VCaP (cell line): ENCODE measurements around the gene NPY5R.

ENCODE experiments used
- H3K27ac ChIP-seq: fragments of 450-650 bp; 2 replicates; pipeline ENCODE4 v1.5.1; 2017
- TF ChIP-seq, protein P1 (sequence below): fragments of 450-650 bp; conservative IDR thresholded peaks from 2 replicates; pipeline ENCODE4 v1.5.1; 2017; ENCODE audit warnings: mild to moderate bottlenecking, moderate library complexity

Gene NPY5R

DNA sequence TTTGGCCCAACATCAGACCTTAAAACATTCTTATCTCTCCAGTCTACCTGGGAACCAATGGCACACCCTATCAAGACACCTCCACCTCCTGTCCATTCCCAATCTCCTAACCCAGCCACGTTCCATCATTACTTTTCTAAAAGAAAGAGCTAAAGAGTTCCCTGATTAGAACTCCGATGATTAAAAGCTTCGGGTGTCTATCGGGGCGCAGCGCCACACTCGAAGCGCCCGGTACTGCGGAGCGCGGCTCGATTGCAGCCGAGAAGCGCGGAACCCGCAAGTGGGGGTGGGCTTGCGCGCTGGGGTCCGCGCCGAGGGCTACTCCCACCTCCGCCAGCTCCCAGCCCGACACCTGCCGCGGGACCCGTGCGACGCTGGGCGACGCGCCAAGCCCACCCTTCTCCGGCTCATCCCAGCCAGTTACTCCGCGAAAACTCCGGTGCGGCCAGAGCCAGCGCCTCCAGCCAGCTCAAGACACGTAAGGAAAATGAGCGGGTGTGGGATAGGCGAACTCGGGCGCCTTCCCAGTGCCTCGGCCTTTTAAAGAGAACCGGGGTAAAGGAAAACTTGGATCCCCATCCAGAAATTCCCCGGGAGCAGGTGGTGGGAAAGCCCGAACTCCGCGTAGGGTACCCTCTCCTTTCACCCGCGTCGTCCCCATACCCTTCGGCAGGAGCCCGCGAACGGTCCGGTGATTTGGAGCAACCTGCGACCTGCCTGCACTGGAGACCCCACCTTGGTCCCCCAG is 11.9 kb upstream of the NPY5R start:
- TF ChIP-seq, protein P1, sequence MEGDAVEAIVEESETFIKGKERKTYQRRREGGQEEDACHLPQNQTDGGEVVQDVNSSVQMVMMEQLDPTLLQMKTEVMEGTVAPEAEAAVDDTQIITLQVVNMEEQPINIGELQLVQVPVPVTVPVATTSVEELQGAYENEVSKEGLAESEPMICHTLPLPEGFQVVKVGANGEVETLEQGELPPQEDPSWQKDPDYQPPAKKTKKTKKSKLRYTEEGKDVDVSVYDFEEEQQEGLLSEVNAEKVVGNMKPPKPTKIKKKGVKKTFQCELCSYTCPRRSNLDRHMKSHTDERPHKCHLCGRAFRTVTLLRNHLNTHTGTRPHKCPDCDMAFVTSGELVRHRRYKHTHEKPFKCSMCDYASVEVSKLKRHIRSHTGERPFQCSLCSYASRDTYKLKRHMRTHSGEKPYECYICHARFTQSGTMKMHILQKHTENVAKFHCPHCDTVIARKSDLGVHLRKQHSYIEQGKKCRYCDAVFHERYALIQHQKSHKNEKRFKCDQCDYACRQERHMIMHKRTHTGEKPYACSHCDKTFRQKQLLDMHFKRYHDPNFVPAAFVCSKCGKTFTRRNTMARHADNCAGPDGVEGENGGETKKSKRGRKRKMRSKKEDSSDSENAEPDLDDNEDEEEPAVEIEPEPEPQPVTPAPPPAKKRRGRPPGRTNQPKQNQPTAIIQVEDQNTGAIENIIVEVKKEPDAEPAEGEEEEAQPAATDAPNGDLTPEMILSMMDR, result no peak
- no peak overlapping the region for H3K27ac ChIP-seq

DNA sequence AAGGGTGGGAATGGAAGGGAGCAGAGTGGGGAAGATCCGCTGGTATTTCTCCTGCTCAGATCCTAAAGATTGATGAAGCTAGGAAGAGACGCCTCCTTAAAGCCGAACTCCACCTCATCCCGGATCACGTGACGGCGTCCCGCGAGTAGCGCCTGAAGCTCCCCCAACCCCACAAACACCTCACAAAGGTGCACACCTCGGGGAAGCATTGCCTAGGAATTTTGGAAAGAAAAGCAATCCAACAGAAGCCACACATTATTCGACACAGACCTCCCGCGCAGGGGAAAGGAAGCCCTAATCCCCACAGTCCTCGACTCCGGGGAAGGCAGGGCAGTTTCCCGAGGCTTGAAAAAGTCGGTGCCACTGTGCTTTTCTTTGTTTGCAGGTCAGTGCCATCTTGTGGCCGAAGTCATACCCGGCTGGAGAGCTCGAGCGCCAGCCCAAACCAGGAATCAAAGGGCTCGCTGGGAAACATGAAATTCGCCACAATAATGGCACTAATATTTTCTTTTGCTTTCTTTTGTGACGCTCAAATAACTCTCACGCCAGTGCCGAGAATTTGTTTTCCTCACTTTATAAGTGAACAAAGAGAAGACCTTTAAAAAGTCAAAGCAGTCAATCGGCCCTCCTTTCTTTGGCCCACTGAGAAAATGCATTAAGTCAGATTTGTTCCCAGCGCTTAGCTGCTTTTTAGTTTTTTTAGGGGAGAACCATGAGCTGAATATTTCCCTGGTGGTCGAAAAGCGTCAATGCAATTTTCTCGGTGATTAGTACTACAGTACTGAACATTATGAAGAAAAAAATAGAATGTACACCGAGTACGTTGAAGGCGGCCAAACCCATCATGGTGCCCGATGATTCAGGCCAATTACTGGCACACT is 10.9 kb upstream of the NPY5R start, which contains the start of gene NPY1R:
TSS of gene NPY1R (minus strand) at position 71 of the 881 bp plus-strand sequence. CDS start 6,042 bp downstream, outside the sequence.
- no peak within 1 kb of the TSS for H3K27ac ChIP-seq
- TF ChIP-seq, protein P1, result peak; percentile 90

DNA sequence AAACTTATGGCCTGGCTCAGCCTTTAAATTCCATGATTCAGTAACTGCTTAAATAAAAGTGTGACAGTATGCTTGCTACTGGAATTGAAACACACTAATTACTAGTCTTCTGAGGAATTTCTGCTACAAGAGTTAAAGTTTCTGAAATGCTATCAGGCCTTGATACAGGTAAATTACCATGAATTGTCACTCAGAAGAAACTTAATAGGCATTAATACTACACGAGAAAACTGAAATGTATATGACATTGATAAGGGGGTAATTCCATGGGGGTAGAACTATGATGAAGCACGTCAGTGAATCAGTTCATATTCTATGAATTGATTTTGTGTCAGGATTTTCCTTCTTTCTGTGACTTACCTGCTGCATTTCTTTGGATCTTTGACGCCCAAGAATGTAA is 8.3 kb upstream of the NPY5R start:
- H3K27ac ChIP-seq, result no peak overlapping the region
- TF ChIP-seq, protein P1, result no peak

DNA sequence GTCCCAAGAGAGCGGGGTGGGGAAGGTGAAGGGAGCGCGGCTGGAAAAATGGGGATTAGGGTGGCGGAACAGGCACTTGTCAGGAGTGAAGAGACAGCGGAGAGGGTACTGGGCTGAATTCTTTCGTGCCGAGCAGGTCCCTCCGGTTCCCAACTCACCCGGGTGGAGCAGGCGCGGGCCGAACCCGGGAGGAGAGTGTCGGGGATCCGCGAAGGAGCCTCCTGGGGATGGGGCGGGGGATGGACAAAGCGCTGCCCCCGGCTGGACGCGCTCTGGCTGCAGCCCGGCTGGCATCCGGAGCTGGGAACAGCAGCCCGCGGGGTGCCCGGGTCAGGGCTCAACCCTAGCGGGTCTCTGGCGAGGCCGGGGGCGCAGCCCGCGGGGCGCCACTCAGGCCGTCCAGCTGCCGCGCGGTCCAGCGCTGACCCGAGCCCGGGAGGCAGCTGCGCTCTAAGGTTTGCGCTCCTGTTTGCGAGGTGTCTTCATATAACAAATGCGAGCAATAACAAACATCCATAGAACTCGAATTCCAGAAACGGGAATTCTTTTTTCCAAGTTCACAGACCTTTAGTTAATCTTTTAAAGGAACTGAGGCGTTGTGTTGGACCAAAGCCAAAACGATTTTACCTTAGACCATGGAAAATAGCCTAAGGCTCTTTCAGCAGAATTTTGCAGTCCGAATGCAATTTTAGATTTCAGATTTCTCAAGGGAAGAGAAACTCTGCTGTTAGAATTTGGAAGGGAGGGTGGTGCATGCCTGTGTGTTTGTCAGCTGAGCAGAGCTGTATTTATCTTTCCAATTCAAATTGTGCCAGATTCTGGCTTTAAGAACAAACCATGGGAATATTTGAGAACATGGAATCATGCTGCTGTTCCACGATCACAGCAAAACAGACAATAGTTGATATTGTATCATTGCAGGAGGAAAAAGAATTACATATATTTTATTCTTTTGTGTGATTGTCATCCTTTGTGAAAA is 744 bp downstream of the NPY5R start:
- TF ChIP-seq, protein P1, result no peak

DNA sequence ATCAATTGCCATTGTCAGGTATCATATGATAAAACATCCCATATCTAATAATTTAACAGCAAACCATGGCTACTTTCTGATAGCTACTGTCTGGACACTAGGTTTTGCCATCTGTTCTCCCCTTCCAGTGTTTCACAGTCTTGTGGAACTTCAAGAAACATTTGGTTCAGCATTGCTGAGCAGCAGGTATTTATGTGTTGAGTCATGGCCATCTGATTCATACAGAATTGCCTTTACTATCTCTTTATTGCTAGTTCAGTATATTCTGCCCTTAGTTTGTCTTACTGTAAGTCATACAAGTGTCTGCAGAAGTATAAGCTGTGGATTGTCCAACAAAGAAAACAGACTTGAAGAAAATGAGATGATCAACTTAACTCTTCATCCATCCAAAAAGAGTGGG is 7.0 kb downstream of the NPY5R start:
- H3K27ac ChIP-seq, result no peak overlapping the region

More for the DNA sequence above, 744 bp downstream of the NPY5R start:
- no peak overlapping the region for H3K27ac ChIP-seq

DNA sequence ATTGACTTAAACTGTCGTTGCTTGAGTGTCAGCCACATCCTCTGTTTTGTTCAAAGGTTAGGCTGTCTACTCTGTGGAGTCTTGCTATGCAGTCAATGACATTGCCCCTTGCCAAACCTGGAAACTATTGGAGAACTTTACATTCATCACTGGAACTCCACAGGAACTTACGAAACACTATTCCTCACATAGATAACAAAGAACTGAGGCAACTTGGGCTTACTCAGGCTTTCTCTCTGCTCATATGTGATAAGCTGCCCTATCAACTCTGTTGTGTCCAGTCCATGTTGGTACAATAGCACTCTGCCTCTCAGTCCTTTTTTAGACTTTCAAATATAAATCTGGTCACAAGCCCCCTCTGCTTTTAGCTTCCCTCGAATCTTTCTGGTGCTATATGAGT is 9.4 kb downstream of the NPY5R start:
- TF ChIP-seq, protein P1, result no peak
- no peak overlapping the region for H3K27ac ChIP-seq

More for the DNA sequence above, 7.0 kb downstream of the NPY5R start:
- TF ChIP-seq, protein P1, result no peak
